Neural cell (in vitro differentiated cells): Measurements from ENCODE around the gene SCUBE1. TPM values are rescaled to one million over a fixed set of nuclear protein-coding genes. Genes with fewer than 3 reads are reported as not detected.

Experiments used
- H2AFZ ChIP-seq: fragments of 200-600, 300-800 bp; sonication (generic), shearing (Covaris generic); 2 replicates; pipeline ENCODE4 v1.6.0; 2014; ENCODE audit warnings: low read depth, mild to moderate bottlenecking, antibody characterized with exemption, low read length, moderate library complexity
- H3F3A ChIP-seq: fragments of 200-600 bp; shearing (Covaris generic); 2 replicates; pipeline ENCODE4 v1.6.1; 2016; ENCODE audit warnings: mild to moderate bottlenecking, moderate library complexity, mixed read lengths, antibody characterized with exemption, low read length; ENCODE audit not compliant: insufficient read depth, poor library complexity, severe bottlenecking
- H3K27ac ChIP-seq: fragments of 200-600, 300-800 bp; sonication (generic), shearing (Covaris generic); 2 replicates; pipeline ENCODE4 v1.5.1; 2014; ENCODE audit warnings: mild to moderate bottlenecking, low read length, moderate library complexity
- H3K27me3 ChIP-seq: fragments of 300-800, 200-600 bp; sonication (generic), shearing (Covaris generic); 2 replicates; pipeline ENCODE4 v1.6.0; 2014; ENCODE audit warnings: mild to moderate bottlenecking, low read depth, low read length, moderate library complexity; ENCODE audit not compliant: insufficient read depth
- H3K36me3 ChIP-seq: fragments of 300-800, 200-600 bp; sonication (generic), shearing (Covaris generic); 2 replicates; pipeline ENCODE4 v1.5.1; 2014; ENCODE audit warnings: mild to moderate bottlenecking, antibody characterized with exemption, low read length, moderate library complexity; ENCODE audit not compliant: insufficient read depth
- H3K4me2 ChIP-seq: fragments of 300-800, 200-600 bp; sonication (generic), shearing (Covaris generic); 2 replicates; pipeline ENCODE4 v1.6.0; 2014; ENCODE audit warnings: mild to moderate bottlenecking, low read length
- H3K4me3 ChIP-seq: fragments of 300-800, 200-600 bp; sonication (generic), shearing (Covaris generic); 2 replicates; pipeline ENCODE4 v1.5.1; 2014; ENCODE audit warnings: mild to moderate bottlenecking, low read length, moderate library complexity
- H3K79me2 ChIP-seq: fragments of 200-600 bp; shearing (Covaris generic); replicated peaks from 2 replicates; pipeline ENCODE4 v1.6.0; 2014; ENCODE audit warnings: mild to moderate bottlenecking, low read length, moderate library complexity; ENCODE audit not compliant: insufficient read depth
- H3K9ac ChIP-seq: fragments of 300-800, 200-600 bp; sonication (generic), shearing (Covaris generic); 2 replicates; pipeline ENCODE4 v1.6.1; 2016; ENCODE audit warnings: mild to moderate bottlenecking, low read length, mixed read lengths
- H3K9me2 ChIP-seq: fragments of 200-600 bp; shearing (Covaris generic); 2 replicates; pipeline ENCODE4 v1.6.1; 2016; ENCODE audit warnings: mild to moderate bottlenecking, low read length, mixed read lengths; ENCODE audit not compliant: insufficient read depth
- H3K9me3 ChIP-seq: fragments of 200-600, 300-800 bp; sonication (generic), shearing (Covaris generic); 2 replicates; pipeline ENCODE4 v1.6.1; 2016; ENCODE audit warnings: mild to moderate bottlenecking, mixed run types, low read length, moderate library complexity, mixed read lengths
- H4K20me1 ChIP-seq: fragments of 200-600 bp; shearing (Covaris generic); 2 replicates; pipeline ENCODE4 v1.6.1; 2016; ENCODE audit warnings: mild to moderate bottlenecking, mixed run types; ENCODE audit not compliant: insufficient read depth
- EP300 ChIP-seq: fragments of 450-650 bp; conservative IDR thresholded peaks from 2 replicates; pipeline ENCODE4 v1.6.1; 2014; ENCODE audit warnings: antibody characterized with exemption, mild to moderate bottlenecking, moderate library complexity; ENCODE audit not compliant: poor library complexity, severe bottlenecking
- EZH2 ChIP-seq: fragments of 200-600, 300-800 bp; shearing (Covaris generic), sonication (generic); IDR thresholded peaks from 2 replicates; pipeline ENCODE4 v1.6.1; 2014; ENCODE audit warnings: antibody characterized with exemption, low read length, borderline replicate concordance, mild to moderate bottlenecking; ENCODE audit not compliant: insufficient read depth, poor library complexity, severe bottlenecking
- MXI1 ChIP-seq: fragments of 450-650 bp; conservative IDR thresholded peaks from 2 replicates; pipeline ENCODE4 v1.6.1; 2014; ENCODE audit warnings: antibody characterized with exemption, mild to moderate bottlenecking; ENCODE audit not compliant: poor library complexity, severe bottlenecking
- POLR2AphosphoS5 ChIP-seq: IDR thresholded peaks from 2 replicates; pipeline ENCODE4 v1.6.1; 2012
- RAD21 ChIP-seq: fragments of 450-650 bp; conservative IDR thresholded peaks from 2 replicates; pipeline ENCODE4 v1.6.1; 2014; ENCODE audit warnings: antibody characterized with exemption, mild to moderate bottlenecking, moderate library complexity
- SMC3 ChIP-seq: fragments of 450-650 bp; conservative IDR thresholded peaks from 2 replicates; pipeline ENCODE4 v1.6.1; 2014; ENCODE audit warnings: antibody characterized with exemption, mild to moderate bottlenecking, moderate library complexity; ENCODE audit not compliant: poor library complexity
- TAF1 ChIP-seq: IDR thresholded peaks from 2 replicates; pipeline ENCODE4 v1.6.1; 2012; ENCODE audit warnings: low read depth
- polyA plus RNA-seq: library from polyadenylated mRNA; depleted of rRNA; stranded (reverse); fragments of >200 nt; gene quantifications from 2 replicates; pipeline ENCODE4 v1.2.3, GENCODE V29; 2014
- TF ChIP-seq, protein P1 (sequence below): IDR thresholded peaks from 2 replicates; pipeline ENCODE4 v1.6.1; 2012; ENCODE audit warnings: borderline replicate concordance
- TF ChIP-seq, protein P2 (sequence below): fragments of 450-650 bp; IDR thresholded peaks from 2 replicates; pipeline ENCODE4 v1.5.1; 2014; ENCODE audit warnings: antibody characterized with exemption, mild to moderate bottlenecking, moderate library complexity; ENCODE audit not compliant: poor library complexity, severe bottlenecking

SCUBE1 gene
- polyA plus RNA-seq, 1 donor from 2014 or later: 8.4 TPM

DNA sequence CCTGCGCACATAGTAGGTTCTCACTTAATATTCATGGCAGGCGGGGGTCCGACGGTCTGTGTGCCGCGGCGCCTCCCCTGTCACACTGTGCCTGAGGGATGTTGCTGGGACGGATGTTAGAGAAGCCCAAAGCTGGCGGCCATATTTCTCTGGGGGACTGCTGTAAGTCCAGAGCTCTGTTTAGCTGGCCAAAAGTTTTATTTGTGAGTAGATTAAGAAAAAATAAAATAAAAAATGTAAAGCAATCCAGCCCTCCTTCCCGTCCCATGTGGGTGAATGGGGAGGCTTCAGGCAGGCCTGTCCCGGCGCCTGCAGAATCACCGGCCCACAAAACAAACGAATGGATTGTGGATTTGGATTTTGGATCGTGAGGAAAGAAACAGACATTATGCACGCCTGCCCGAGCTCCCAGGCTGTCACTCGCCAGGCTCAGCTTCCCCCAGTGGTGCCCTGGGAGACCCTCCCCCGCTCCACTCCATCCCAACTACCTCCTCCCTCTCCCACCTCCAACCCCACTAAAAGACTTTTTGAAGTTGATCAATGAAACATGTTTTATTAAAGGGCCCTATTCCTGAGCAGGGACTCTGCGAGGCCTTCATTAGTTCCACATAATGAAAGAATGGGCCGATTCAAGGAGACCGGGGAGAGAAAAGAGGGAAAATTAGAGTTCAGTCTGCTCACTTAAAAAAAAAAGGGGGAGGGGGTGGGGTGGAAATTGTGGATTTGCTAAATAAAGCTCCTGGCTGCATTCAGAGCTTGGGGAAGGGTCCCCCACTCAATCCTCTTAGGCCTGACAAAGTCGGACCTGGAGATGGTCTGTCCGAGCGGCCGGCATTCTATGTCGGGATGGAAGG lies 20.4 kb upstream of the SCUBE1 start:
- Histone ChIP-seq H3F3A (no peaks in the 10 kb centered on the region), H3K79me2 (no peaks in the 10 kb centered on the region), H3K36me3 (no peaks in the 10 kb centered on the region), H2AFZ (no peak overlapping the region), H4K20me1 (no peaks in the 10 kb centered on the region), H3K4me3 (no peak overlapping the region), H3K27ac (no peak overlapping the region), H3K9me3 (no peaks in the 10 kb centered on the region), H3K27me3 (no peaks in the 10 kb centered on the region), H3K9ac (no peak overlapping the region), H3K9me2 (no peaks in the 10 kb centered on the region), H3K4me2 (no peak overlapping the region)
- TF ChIP-seq RAD21 (no peak), EP300 (no peak)

DNA sequence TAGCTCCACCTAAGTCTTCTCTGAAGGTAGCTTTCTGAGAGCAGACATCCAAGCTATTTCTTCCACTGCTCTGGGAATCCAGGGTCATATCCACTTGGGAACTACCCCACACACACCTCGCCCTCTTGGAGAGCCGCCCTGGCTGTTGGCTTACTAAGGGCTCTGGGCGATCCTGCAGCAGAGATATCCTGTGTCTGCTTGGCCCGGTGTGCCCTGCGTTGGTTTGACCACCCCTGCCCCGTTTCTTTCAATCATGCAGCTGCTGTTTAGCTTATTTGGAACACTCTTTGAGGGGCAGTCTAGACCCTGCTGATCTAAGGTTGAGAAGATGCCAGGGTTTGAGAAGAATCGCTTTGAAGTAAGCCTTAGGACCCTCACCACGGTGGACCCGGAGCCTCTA lies 17.4 kb upstream of the SCUBE1 start:
- TF ChIP-seq POLR2AphosphoS5 (no peak), TAF1 (no peak), MXI1 (no peak), RAD21 (no peak), SMC3 (no peak), EP300 (no peak), EZH2 (no peak)
- TF ChIP-seq, protein P1, sequence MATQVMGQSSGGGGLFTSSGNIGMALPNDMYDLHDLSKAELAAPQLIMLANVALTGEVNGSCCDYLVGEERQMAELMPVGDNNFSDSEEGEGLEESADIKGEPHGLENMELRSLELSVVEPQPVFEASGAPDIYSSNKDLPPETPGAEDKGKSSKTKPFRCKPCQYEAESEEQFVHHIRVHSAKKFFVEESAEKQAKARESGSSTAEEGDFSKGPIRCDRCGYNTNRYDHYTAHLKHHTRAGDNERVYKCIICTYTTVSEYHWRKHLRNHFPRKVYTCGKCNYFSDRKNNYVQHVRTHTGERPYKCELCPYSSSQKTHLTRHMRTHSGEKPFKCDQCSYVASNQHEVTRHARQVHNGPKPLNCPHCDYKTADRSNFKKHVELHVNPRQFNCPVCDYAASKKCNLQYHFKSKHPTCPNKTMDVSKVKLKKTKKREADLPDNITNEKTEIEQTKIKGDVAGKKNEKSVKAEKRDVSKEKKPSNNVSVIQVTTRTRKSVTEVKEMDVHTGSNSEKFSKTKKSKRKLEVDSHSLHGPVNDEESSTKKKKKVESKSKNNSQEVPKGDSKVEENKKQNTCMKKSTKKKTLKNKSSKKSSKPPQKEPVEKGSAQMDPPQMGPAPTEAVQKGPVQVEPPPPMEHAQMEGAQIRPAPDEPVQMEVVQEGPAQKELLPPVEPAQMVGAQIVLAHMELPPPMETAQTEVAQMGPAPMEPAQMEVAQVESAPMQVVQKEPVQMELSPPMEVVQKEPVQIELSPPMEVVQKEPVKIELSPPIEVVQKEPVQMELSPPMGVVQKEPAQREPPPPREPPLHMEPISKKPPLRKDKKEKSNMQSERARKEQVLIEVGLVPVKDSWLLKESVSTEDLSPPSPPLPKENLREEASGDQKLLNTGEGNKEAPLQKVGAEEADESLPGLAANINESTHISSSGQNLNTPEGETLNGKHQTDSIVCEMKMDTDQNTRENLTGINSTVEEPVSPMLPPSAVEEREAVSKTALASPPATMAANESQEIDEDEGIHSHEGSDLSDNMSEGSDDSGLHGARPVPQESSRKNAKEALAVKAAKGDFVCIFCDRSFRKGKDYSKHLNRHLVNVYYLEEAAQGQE: no peak
- TF ChIP-seq, protein P2, sequence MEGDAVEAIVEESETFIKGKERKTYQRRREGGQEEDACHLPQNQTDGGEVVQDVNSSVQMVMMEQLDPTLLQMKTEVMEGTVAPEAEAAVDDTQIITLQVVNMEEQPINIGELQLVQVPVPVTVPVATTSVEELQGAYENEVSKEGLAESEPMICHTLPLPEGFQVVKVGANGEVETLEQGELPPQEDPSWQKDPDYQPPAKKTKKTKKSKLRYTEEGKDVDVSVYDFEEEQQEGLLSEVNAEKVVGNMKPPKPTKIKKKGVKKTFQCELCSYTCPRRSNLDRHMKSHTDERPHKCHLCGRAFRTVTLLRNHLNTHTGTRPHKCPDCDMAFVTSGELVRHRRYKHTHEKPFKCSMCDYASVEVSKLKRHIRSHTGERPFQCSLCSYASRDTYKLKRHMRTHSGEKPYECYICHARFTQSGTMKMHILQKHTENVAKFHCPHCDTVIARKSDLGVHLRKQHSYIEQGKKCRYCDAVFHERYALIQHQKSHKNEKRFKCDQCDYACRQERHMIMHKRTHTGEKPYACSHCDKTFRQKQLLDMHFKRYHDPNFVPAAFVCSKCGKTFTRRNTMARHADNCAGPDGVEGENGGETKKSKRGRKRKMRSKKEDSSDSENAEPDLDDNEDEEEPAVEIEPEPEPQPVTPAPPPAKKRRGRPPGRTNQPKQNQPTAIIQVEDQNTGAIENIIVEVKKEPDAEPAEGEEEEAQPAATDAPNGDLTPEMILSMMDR: no peak
- Histone ChIP-seq H3K36me3 (no peaks in the 10 kb centered on the region), H3K27me3 (no peaks in the 10 kb centered on the region), H3K9me2 (no peaks in the 10 kb centered on the region), H3K9ac (no peak overlapping the region), H3K9me3 (no peaks in the 10 kb centered on the region), H3F3A (no peaks in the 10 kb centered on the region), H2AFZ (no peak overlapping the region), H3K79me2 (no peaks in the 10 kb centered on the region), H3K4me2 (no peak overlapping the region), H3K4me3 (no peak overlapping the region), H3K27ac (no peak overlapping the region), H4K20me1 (no peaks in the 10 kb centered on the region)
